HG03520 (cell line): ENCODE results near the gene APELA.
"Not testable (repeated sequence)": the region's sequence is repeated elsewhere in the genome, so short reads cannot be mapped to it uniquely, and the experiment has no call there.

Experiments
- ATAC-seq: cut with Tn5 transposase; IDR thresholded peaks from one replicate; pipeline ENCODE4 v1.9.1; 2021; ENCODE audit warnings: mild to moderate bottlenecking, moderate library complexity; ENCODE audit not compliant: unreplicated experiment

APELA gene

GRCh38 chr4:164876700-164877324 lies at the start of gene APELA:
Gene APELA (plus strand): TSS chr4:164877178. CDS start chr4:164877332, 154 bp downstream.
- ATAC-seq: peak; percentile 100

GRCh38 chr4:164828955-164829354 lies 48.0 kb upstream of the APELA start:
- ATAC-seq: no peak

- no peak for ATAC-seq
These were observed 30.4 kb upstream of the APELA start for GRCh38 chr4:164846566-164846965.

GRCh38 chr4:164847016-164847415 lies 30.0 kb upstream of the APELA start:
- ATAC-seq: no peak

GRCh38 chr4:164847967-164848649 lies 28.9 kb upstream of the APELA start:
- ATAC-seq: peak; percentile 80

GRCh38 chr4:164856396-164856795 lies 20.6 kb upstream of the APELA start:
- ATAC-seq: no peak

- ATAC-seq: no peak
These were observed 10.0 kb upstream of the APELA start for GRCh38 chr4:164866817-164867490.

- ATAC-seq: no peak
These were observed 5.3 kb upstream of the APELA start for GRCh38 chr4:164871673-164872072.

GRCh38 chr4:164872481-164872880 lies 4.5 kb upstream of the APELA start:
- no peak for ATAC-seq

GRCh38 chr4:164874789-164875188 lies 2.2 kb upstream of the APELA start:
- ATAC-seq: no peak

- ATAC-seq: no peak
These were observed 3.7 kb downstream of the APELA start for GRCh38 chr4:164880489-164881262.

- ATAC-seq: no peak
These were observed 11.2 kb downstream of the APELA start for GRCh38 chr4:164888096-164888715.

GRCh38 chr4:164890691-164891090 lies 13.7 kb downstream of the APELA start:
- no peak for ATAC-seq

- peak; percentile 61 for ATAC-seq
These were observed 15.0 kb downstream of the APELA start for GRCh38 chr4:164892018-164892417.

- ATAC-seq: peak; percentile 83
These were observed 17.7 kb downstream of the APELA start for GRCh38 chr4:164894702-164895101.

- ATAC-seq: no peak
These were observed 25.6 kb downstream of the APELA start for GRCh38 chr4:164902608-164903007.

- no peak for ATAC-seq
These were observed 27.4 kb downstream of the APELA start for GRCh38 chr4:164904336-164904735.

GRCh38 chr4:164904941-164905340 lies 28.0 kb downstream of the APELA start:
- ATAC-seq: no peak

GRCh38 chr4:164906368-164906767 lies 29.4 kb downstream of the APELA start:
- ATAC-seq: no peak

GRCh38 chr4:164913506-164913905 lies 36.5 kb downstream of the APELA start:
- not testable (repeated sequence) for ATAC-seq

GRCh38 chr4:164918956-164919355 lies 42.0 kb downstream of the APELA start:
- ATAC-seq: no peak
